HG03060 (cell line): ENCODE measurements around the gene ADAMTS13.

ENCODE experiments used
- ATAC-seq: cut with Tn5 transposase; IDR thresholded peaks from one replicate; pipeline ENCODE4 v1.9.1; 2021; ENCODE audit warnings: low read depth, moderate number of reproducible peaks; ENCODE audit not compliant: unreplicated experiment

ADAMTS13 gene

GRCh38 chr9:133423216-133423615, 1.0 kb downstream of the ADAMTS13 start:
- no peak for ATAC-seq

GRCh38 chr9:133424187-133424586, 2.0 kb downstream of the ADAMTS13 start:
- no peak for ATAC-seq

- ATAC-seq = no peak
Measured at GRCh38 chr9:133425049-133425632, 3.0 kb downstream of the ADAMTS13 start.

DNA sequence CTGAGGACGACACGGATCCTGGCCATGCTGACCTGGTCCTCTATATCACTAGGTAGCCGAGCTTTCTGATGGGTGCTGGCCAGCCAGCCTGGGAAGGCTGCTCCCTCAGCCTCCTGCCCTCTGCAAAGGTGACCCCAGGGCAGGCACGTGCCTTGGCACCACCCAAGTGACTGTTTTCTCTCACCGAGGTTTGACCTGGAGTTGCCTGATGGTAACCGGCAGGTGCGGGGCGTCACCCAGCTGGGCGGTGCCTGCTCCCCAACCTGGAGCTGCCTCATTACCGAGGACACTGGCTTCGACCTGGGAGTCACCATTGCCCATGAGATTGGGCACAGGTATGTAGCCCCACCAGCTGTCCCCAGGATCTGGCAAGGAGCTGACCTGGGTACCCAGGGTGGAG, 3.8 kb downstream of the ADAMTS13 start:
- ATAC-seq = no peak

DNA sequence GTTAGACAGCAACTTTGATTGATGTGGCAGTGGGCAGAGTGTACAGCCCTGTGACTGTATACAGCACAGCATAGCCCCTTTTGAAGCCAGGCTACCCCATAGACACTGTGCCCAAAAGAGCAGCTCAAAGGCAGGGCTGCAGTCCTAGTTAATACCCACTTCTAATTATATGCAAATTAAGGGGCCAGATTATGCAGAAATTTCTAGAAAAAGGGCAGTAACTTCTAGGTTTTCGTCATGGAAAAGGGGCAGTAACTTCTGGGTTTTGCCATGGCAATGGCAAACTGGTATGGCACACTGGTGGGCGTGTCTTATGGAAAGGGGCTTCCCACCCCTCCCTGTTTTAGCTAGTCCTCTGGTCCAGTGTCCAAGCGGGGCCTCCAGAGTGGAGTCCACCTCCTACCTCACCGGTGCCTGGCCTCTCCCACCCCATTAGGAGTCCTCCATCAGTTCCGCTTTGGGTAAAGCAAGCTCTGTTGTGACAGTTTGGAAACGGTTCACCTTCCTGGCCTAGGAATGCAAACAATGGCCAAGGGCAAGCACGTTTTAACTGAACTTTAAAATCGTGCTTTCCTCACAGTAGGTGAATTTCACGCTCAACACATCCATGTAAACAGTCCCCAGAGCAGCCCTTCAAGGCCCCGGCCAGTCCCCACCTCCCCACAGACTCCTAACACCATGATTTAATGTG, 5.6 kb downstream of the ADAMTS13 start:
- no peak for ATAC-seq

- ATAC-seq = no peak
Measured at GRCh38 chr9:133428617-133429101, 6.5 kb downstream of the ADAMTS13 start.

- ATAC-seq = no peak
Measured at GRCh38 chr9:133429214-133429613, 7.0 kb downstream of the ADAMTS13 start.

GRCh38 chr9:133429641-133430161, 7.5 kb downstream of the ADAMTS13 start:
- ATAC-seq = no peak

- no peak for ATAC-seq
Measured at GRCh38 chr9:133430244-133430643, 8.1 kb downstream of the ADAMTS13 start.

DNA sequence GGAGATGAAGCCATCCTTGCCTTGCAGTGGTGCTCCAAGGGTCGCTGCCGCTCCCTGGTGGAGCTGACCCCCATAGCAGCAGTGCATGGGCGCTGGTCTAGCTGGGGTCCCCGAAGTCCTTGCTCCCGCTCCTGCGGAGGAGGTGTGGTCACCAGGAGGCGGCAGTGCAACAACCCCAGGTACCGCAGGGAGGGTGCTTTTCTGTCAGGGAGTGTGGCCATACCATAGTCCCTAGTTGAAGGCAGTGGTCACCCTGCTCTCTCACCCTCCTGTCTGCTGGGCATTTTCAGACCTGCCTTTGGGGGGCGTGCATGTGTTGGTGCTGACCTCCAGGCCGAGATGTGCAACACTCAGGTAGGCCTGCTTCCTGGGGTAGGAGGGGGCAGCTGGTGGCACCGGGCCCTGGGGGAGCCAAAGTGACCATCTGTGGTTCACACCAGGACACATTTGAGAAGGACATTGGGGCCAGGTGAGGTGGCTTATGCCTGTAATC, 11.2 kb downstream of the ADAMTS13 start:
- no peak for ATAC-seq

- ATAC-seq = no peak
Measured at GRCh38 chr9:133436681-133437080, 14.5 kb downstream of the ADAMTS13 start.

DNA sequence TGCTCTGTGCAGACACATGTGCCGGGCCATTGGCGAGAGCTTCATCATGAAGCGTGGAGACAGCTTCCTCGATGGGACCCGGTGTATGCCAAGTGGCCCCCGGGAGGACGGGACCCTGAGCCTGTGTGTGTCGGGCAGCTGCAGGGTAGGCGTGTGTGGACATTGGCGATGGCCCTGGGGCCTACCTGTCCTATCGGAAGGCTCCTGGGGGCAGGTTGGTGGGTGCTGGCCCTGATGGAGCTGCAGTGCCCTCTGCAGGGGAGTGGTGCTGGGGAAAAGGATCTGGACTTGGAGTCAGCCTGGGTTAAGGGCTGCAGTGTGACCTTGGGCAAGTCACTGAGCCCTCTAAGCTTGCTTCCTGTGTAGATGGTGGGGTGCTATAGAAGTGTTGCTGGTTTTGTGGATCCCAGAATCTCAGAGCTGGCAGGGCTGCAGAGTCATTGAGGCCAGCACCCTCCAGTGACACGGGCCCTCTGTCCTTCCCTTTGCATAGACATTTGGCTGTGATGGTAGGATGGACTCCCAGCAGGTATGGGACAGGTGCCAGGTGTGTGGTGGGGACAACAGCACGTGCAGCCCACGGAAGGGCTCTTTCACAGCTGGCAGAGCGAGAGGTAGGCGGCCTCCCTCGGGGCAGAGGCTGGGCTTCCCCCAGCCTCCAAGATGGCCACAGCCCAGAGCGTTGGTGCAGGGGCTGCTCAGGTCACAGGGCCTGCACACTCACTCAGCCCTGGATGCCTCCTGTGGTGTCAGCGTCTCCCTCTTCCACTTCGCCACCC, 15.8 kb downstream of the ADAMTS13 start:
- ATAC-seq = no peak

DNA sequence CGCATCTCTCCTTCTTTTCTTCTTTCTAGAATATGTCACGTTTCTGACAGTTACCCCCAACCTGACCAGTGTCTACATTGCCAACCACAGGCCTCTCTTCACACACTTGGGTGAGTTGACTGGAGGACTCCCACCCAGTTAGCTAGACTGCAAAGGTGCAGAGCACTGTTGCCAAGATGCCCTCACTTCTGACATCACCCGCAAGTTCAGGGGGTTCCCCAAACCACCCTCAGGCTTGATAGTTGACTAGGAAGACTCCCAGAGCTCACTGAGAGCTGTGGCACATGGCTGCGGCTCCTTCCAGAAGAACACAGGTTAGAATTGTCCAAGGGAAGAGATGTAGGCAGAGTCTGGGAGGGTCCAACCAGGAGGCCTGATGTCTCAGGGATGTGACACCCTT, 17.2 kb downstream of the ADAMTS13 start:
- ATAC-seq = no peak

DNA sequence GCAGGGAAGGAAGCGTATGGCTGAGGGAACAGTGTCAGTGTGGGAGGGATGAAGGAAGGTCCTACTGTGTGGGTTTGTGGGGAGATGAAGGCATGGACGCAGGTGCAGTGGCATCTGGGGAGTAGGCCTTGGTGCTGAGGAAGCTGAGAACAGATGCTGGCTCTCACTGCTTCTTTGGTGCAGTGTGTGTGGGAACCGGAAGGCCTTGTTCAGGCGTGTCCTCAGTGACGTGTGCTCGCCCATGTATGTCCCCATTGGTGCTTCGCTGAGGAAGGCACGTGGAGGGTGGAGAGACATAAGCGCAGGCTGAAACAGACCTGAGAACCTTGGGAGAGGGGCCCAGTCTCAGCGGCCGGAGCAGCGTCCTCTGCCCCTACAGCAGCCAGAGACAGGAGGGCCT, 18.7 kb downstream of the ADAMTS13 start:
- ATAC-seq = no peak

GRCh38 chr9:133441571-133441970, 19.4 kb downstream of the ADAMTS13 start:
- no peak for ATAC-seq

DNA sequence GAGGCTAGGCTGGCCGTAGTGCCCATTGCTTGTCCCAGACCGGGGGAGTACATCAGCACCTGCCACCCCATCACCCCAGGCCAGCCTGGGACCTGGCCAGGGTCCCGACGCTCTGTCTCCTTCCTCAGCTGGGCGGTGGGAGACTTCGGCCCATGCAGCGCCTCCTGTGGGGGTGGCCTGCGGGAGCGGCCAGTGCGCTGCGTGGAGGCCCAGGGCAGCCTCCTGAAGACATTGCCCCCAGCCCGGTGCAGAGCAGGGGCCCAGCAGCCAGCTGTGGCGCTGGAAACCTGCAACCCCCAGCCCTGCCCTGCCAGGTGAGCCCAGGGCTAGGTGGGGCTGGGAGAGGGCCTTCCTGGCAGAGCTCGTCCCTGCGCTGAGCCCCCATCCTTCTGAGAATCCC, 21.1 kb downstream of the ADAMTS13 start:
- ATAC-seq = no peak

DNA sequence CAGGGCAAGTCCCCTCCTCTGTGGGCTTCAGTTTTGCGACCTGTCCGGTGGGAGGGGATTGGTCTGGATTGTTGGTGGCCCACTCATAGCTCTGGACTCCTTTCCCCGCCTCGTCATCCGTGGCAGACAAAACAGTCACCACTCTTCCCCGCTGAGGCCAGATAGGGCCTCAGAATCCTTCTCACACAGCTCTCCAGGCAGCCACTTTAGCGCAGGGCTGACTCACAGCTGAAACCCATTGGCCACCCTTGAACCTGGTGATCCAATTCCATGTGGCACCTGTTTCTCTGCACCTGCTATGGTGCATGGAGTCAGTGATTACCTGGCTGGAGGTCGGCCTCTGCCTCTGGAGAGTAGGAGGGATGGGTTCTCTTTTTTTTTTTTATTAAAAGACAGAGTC, 21.8 kb downstream of the ADAMTS13 start:
- ATAC-seq = no peak

GRCh38 chr9:133445293-133445969, 23.3 kb downstream of the ADAMTS13 start:
- ATAC-seq = no peak

GRCh38 chr9:133448487-133448972, 26.4 kb downstream of the ADAMTS13 start:
- no peak for ATAC-seq

DNA sequence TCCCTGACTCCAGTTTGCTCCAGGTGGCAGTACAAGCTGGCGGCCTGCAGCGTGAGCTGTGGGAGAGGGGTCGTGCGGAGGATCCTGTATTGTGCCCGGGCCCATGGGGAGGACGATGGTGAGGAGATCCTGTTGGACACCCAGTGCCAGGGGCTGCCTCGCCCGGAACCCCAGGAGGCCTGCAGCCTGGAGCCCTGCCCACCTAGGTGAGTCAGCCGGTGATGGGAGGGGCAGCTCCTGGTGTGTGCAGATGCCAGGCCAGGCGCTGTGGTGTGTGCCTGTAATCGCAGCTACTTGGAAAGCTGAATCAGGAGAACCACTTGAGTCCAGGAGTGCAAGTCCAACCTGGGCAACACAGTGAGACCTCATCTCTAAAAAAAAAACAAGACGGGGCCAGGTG, 27.6 kb downstream of the ADAMTS13 start:
- no peak for ATAC-seq
